Lung (tissue), 12 donors: Measurements from ENCODE around the gene TMEM169. TPM values are rescaled to one million over a fixed set of nuclear protein-coding genes. Genes with fewer than 3 reads are reported as not detected.
"Not testable (repeated sequence)": the region's sequence is repeated elsewhere in the genome, so short reads cannot be mapped to it uniquely, and the experiment has no call there.

ENCODE experiments used
- ATAC-seq: fragments of 200-7000 bp; cut with Tn5 transposase; one replicate; pipeline ENCODE4 v1.9.1; 2020; ENCODE audit warnings: moderate number of reproducible peaks; ENCODE audit not compliant: insufficient read depth, low FRiP score
- DNase-seq, 3 donors: peaks; one replicate each; pipeline ENCODE4 v3.0.0-alpha.2; 2013 to 2017
- H3K27ac ChIP-seq, 2 donors: one replicate each; pipeline ENCODE4 v1.5.1; 2013; ENCODE audit warnings: mild to moderate bottlenecking in 2 of 2, moderate library complexity in 2 of 2, control low read depth in 1 of 2, inconsistent platforms in 1 of 2, low read depth in 1 of 2, low read length in 1 of 2
- H3K27me3 ChIP-seq, 3 donors: one replicate each; pipeline ENCODE4 v1.5.1; 2013; ENCODE audit warnings: low read length in 2 of 3; ENCODE audit not compliant: control insufficient read depth in 3 of 3, insufficient read depth in 3 of 3
- H3K36me3 ChIP-seq, 4 donors: one replicate each; pipeline ENCODE4 v1.5.1; 2013; ENCODE audit warnings: low read length in 4 of 4, mild to moderate bottlenecking in 1 of 4, moderate library complexity in 1 of 4; ENCODE audit not compliant: control insufficient read depth in 4 of 4, insufficient read depth in 4 of 4
- H3K4me1 ChIP-seq, 5 donors: one replicate each; pipeline ENCODE4 v1.5.1; 2013; ENCODE audit warnings: low read length in 5 of 5, mild to moderate bottlenecking in 2 of 5, moderate library complexity in 1 of 5; ENCODE audit not compliant: control insufficient read depth in 5 of 5, insufficient read depth in 5 of 5
- H3K4me3 ChIP-seq: one replicate; pipeline ENCODE4 v1.5.1; 2013; ENCODE audit warnings: mild to moderate bottlenecking, control low read depth, moderate library complexity
- H3K9ac ChIP-seq, 2 donors: one replicate each; pipeline ENCODE4 v1.5.1; 2013; ENCODE audit warnings: low read length in 2 of 2, control low read depth in 1 of 2; ENCODE audit not compliant: insufficient read depth in 1 of 2
- H3K9me3 ChIP-seq, 4 donors: one replicate each; pipeline ENCODE4 v1.5.1; 2013; ENCODE audit warnings: low read length in 3 of 4, mild to moderate bottlenecking in 1 of 4, moderate library complexity in 1 of 4; ENCODE audit not compliant: control insufficient read depth in 4 of 4, insufficient read depth in 3 of 4
- CTCF ChIP-seq: IDR thresholded peaks from 2 replicates; pipeline ENCODE4 v1.5.1; 2012; ENCODE audit warnings: mild to moderate bottlenecking; ENCODE audit errors: control extremely low read depth, extremely low read depth
- WGBS, 2 donors: extraction: QIAGEN DNeasy Blood & Tissue Kit; methylation state at CpG; one replicate each; pipeline ENCODE4 v1.1.7; 2013; 5-methylcytosine and 5-hydroxymethylcytosine counted together
- polyA plus RNA-seq, 2 donors: library from polyadenylated mRNA; stranded (reverse); fragments of 200-250 nt; gene quantifications; one replicate each; pipeline ENCODE4 v1.2.1, GENCODE V29; 2013
- total RNA-seq, 2 donors: library from RNA; depleted of rRNA in 1 of 2; stranded (reverse); fragments of >200 nt in 1 of 2; gene quantifications; one replicate each; pipeline ENCODE4 v1.2.1, GENCODE V29; 2014 to 2021
- donor health status: control.
- donor health status: control.
- donor health status: Bipolar disorder and iron deficiency.
- donor health status: healthy.
- donor health status: DM: yes; HTN: yes; CAD: no.

TMEM169 gene
- total and polyA plus RNA-seq, 4 donors: 0.14 to 0.67 (median 0.62) TPM

GRCh38 chr2:216133397-216133796 is 51.7 kb downstream of the TMEM169 start:
- ATAC-seq (no peak), DNase-seq (no peak)
- Histone ChIP-seq H3K9ac (no peak overlapping the region), H3K27ac (no peak overlapping the region), H3K36me3 (peaks cover 32 to 72% (median 62%) of the 10 kb centered on the region in 4 donors), H3K9me3 (no peaks in the 10 kb centered on the region), H3K27me3 (no peaks in the 10 kb centered on the region), H3K4me1 (peaks cover 0 to 10% (median 0%) of the 10 kb centered on the region in 5 donors), H3K4me3 (no peak overlapping the region)
- 91 to 95% methylated on average over 2 of the region's 2 CpGs for WGBS, 2 donors
- TF ChIP-seq CTCF: no peak

DNA sequence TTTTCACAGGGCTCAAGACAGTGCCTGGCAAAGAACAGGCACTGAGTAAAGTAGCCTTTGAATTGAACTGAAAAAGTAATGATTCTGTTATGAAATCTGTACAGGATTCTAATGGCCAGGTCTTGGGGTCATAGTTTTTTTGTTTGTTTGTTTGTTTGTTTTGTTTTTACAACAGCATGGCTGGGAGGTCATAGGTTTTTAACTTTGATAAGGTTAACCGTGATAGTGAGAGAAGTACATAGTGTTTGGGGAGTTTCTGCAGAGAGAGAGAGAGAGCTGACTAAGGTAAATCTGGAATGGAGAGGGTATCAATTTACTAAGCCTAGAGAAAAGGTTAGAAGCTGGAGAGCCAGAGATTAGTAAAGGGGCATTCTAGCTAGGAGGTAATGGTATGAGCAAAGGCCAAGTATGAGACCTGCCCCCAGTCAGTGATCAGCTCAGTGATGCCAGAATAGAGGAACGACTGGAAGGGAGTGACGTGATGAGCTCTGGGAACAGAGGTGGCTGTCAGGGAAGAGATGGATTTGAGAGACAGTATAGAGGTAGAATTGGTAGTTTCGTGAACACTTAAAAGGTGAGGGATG is 53.3 kb downstream of the TMEM169 start:
- H3K27ac ChIP-seq: no peak overlapping the region
- no peak for TF ChIP-seq CTCF
- peaks cover 0 to 2% (median 0%) of the 10 kb centered on the region in 5 donors for H3K4me1 ChIP-seq
- peaks cover 34 to 80% (median 68%) of the 10 kb centered on the region in 4 donors for H3K36me3 ChIP-seq
- H3K9me3 ChIP-seq: no peaks in the 10 kb centered on the region
- no peak overlapping the region for H3K4me3 ChIP-seq
- H3K9ac ChIP-seq: no peak overlapping the region
- ATAC-seq (no peak), DNase-seq (no peak)
- 94 to 98% methylated on average over 4 of the region's 4 CpGs for WGBS, 2 donors
- no peaks in the 10 kb centered on the region for H3K27me3 ChIP-seq

DNA sequence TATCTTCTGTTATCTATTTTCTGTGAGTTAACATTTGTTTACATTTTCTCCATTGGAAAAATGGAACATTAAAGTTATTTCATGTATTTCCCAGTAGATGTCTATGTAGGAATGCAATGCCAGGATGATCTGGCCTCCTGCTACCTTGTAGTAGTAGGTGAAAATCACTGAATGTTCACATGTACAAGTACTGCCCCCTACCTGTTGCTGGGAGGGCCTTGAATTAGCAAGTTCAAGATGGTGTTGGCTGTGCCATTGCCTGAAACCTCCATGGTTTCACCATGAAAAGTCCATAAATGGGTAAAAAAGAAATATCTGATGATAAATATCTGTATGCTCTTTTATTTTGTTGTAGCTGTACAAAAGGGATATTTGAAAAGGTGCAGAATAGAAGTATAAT is 58.2 kb downstream of the TMEM169 start:
- no peaks in the 10 kb centered on the region for H3K27me3 ChIP-seq
- ATAC-seq (no peak), DNase-seq (no peak)
- no peak for TF ChIP-seq CTCF
- no peak overlapping the region for H3K9ac ChIP-seq
- H3K4me3 ChIP-seq: no peak overlapping the region
- H3K36me3 ChIP-seq: peaks cover 39 to 80% (median 55%) of the 10 kb centered on the region in 4 donors
- no peaks in the 10 kb centered on the region for H3K4me1 ChIP-seq
- H3K9me3 ChIP-seq: no peaks in the 10 kb centered on the region
- H3K27ac ChIP-seq: no peak overlapping the region

DNA sequence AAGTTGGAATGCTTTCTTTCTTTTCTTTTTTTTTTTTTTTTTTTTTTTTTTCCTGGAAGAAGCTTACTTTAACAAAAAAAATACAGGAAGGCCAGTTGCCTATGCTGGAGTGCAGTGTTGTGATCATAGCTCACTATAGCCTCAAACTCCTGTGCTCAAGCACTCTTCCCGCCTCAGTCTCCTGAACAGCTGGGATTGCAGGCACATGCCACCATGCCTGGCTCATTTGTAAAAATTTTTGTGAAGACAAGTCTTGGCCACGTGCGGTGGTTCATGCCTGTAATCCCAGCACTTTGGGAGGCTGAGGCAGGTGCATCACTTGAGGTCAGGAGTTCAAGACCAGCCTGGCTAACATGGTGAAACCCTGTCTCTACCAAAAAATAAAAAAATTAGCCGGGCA is 59.8 kb downstream of the TMEM169 start:
- DNase-seq, ATAC-seq, H3K27me3 ChIP-seq, H3K9ac ChIP-seq, H3K4me3 ChIP-seq, H3K4me1 ChIP-seq, H3K9me3 ChIP-seq, H3K27ac ChIP-seq: not testable (repeated sequence)
- H3K36me3 ChIP-seq: peaks cover 34 to 79% (median 52%) of the 10 kb centered on the region in 4 donors
- WGBS, 2 donors: 96 to 97% methylated on average over 4 of the region's 4 CpGs
